Natural killer cell treated with Interleukin-12 subunit alpha and Interleukin-12 subunit beta and Interleukin-15 and Interleukin-18, amount 100 ng/mL, for 72 hours (primary cell): ENCODE results near the gene PACSIN1. TPM values are rescaled to one million over a fixed set of nuclear protein-coding genes. Genes with fewer than 3 reads are reported as not detected.
A peak's percentile ranks its signal among the peaks of the same experiment; 100 is the strongest.
"Not testable (repeated sequence)": the region's sequence is repeated elsewhere in the genome, so short reads cannot be mapped to it uniquely, and the experiment has no call there.

Experiments used
- ATAC-seq, 2 donors: fragments of 150-1000 bp; cut with Tn5 transposase in 1 of 2; sonication (Bioruptor Pico), chemical (Tn5 transposase) in 1 of 2; 2 replicates each; pipeline ENCODE4 v1.10.0; 2021
- DNase-seq: peaks from one replicate; pipeline ENCODE4 v3.0.0; 2022; ENCODE audit warnings: low spot score
- H3K27ac Mint-ChIP-seq, 2 donors: 1 replicate in 1 of 2; 2 replicates in 1 of 2; pipeline ENCODE4 v1.8.0; 2022; ENCODE audit warnings: mixed read lengths in 2 of 2, mild to moderate bottlenecking in 1 of 2, moderate library complexity in 1 of 2
- H3K27me3 Mint-ChIP-seq, 2 donors: 1 replicate in 1 of 2; 2 replicates in 1 of 2; pipeline ENCODE4 v1.8.0; 2022; ENCODE audit warnings: mixed read lengths in 2 of 2
- H3K36me3 Mint-ChIP-seq: one replicate; pipeline ENCODE4 v1.8.0; 2022; ENCODE audit warnings: mixed read lengths
- H3K4me1 Mint-ChIP-seq, 2 donors: 1 replicate in 1 of 2; 2 replicates in 1 of 2; pipeline ENCODE4 v1.8.0; 2022; ENCODE audit warnings: low read depth in 2 of 2, mixed read lengths in 2 of 2, mild to moderate bottlenecking in 1 of 2
- H3K4me3 Mint-ChIP-seq: one replicate; pipeline ENCODE4 v1.8.0; 2022; ENCODE audit warnings: mixed read lengths
- H3K9me3 Mint-ChIP-seq: 2 replicates; pipeline ENCODE4 v1.8.0; 2022; ENCODE audit warnings: mixed read lengths
- total RNA-seq, 2 donors: library from RNA; stranded (reverse); gene quantifications; one replicate each; pipeline ENCODE4 v1.2.3, GENCODE V29; 2022

PACSIN1 gene
- total RNA-seq, 2 donors from 2014 or later, result 0.19 TPM; not detected in 1

DNA sequence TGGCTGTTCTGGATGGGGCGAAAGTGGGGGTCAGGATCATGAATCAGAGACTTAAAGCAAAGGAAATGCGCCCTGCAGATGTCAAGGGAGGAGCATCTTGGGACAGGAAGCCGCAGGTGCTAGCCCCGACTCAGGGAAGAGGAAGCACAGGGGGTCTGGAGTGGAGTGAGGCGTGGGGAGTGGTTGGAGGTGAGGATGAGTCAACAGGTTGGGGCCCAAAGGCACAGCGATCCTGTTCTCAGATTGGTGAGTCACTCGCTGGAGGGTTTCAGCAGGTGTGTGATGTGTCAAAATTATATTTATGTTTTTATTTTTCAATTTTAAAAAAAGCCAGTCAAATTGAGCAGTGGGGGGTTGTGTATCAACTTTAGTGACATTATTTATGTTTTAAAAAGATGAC lies 19.0 kb downstream of the PACSIN1 start:
- Mint-ChIP-seq H3K9me3 (no peaks in the 10 kb centered on the region), H3K4me3 (peak overlapping the region; percentile 16), H3K27ac (peak overlapping the region; percentile 31 to 70), H3K27me3 (no peaks in the 10 kb centered on the region), H3K4me1 (peaks cover 16 to 19% of the 10 kb centered on the region in 2 donors), H3K36me3 (no peaks in the 10 kb centered on the region)
- ATAC-seq, result peak; percentile 78 to 81
- DNase-seq, result peak; percentile 68

DNA sequence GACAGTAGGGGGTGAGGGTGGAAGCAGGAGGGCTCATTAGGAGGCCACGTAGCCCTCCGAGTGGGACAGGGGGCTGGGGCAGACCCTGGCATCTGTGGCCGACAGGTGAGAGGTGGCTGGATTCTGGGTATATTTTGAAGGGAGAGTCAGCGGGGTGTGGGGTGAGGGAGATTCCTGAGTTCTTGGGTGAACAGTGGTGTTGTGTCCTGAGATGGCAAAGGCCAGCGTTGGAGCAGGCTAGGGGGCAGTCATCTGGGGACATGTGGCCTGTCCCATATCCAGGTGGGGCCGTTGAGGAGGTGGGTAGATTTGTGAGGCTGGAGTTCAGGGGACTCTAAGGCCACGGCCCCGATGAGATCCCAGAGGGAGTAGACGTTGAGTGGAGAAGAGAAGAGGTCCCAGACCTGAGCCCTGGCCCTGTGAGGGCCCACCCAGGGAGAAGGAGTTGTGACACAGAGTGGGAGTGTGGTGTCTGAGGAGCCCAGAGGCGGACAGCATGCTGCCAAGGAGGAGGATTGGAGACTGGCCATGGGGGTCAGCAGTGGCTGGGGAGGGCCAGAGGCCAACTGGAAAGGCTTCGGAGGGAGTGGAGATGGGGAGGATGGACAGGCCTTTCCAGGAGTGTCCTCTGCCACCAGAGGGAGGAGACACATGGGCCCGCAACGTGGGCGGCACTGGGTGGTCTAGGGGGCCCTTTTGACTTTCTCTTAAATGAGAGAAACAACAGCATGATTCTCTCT lies 19.6 kb downstream of the PACSIN1 start:
- Mint-ChIP-seq H3K27me3 (no peaks in the 10 kb centered on the region), H3K9me3 (no peaks in the 10 kb centered on the region), H3K27ac (peak overlapping the region; percentile 31 to 70), H3K4me1 (peaks cover 16 to 19% of the 10 kb centered on the region in 2 donors), H3K36me3 (no peaks in the 10 kb centered on the region), H3K4me3 (peak overlapping the region; percentile 16)
- peak in 1 of 2 donors; percentile 3 for ATAC-seq
- no peak for DNase-seq

DNA sequence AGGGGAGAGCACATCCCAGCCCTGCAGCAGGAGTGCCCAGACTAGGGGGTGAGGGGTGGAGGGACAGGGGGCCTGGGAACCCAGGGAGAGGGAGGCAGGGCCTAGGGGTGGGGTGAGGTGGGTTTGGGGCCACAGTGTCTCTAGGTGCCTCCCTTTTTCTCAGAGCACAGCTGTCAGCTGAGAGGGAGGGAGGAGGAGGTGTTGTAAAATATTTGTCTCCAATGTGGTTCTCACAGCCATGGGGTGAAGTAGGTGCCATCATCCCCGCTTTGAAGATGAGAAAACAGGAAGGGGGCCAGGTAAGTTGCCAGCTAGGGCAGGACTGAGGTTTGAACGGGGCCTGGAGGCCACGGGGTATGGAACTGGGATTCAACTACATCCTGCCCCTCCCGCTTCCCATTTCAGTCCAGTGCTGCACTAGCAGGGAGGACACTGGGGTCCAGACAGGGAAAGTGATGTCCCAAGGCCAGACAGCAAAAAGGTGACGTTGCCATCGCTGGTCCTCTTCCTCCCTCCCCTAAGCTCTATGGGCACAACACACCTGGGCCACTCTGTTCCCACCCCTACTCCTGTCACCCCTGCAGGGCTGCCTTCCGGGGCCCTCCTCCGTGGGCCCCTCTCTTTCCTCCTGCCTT lies 20.3 kb downstream of the PACSIN1 start:
- Mint-ChIP-seq H3K9me3 (no peaks in the 10 kb centered on the region), H3K4me3 (no peak overlapping the region), H3K36me3 (no peaks in the 10 kb centered on the region), H3K27ac (no peak overlapping the region), H3K4me1 (peaks cover 16 to 19% of the 10 kb centered on the region in 2 donors), H3K27me3 (no peaks in the 10 kb centered on the region)
- ATAC-seq (no peak), DNase-seq (no peak)

DNA sequence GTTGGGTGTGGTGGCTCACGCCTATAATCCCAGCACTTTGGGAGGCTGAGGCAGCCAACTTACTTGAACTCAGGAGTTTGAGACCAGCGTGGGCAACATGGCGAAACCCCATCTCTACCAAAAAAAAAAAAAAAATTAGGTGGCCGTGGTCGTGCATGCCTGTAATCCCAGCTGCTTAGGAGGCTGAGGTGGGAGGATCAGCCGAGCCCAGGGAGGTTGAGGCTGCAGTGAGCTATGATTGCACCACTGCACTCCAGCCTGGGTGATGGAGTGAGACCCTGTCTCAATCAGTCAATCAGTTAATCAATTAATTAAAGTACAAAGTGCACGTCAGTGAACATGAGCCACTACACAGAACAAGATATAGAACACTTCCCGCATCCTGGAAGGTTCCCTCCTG lies 21.0 kb downstream of the PACSIN1 start:
- ATAC-seq, H3K27me3 Mint-ChIP-seq, H3K36me3 Mint-ChIP-seq, H3K27ac Mint-ChIP-seq, H3K4me3 Mint-ChIP-seq, DNase-seq, H3K9me3 Mint-ChIP-seq: not testable (repeated sequence)
- H3K4me1 Mint-ChIP-seq, result peaks cover 16 to 19% of the 10 kb centered on the region in 2 donors

DNA sequence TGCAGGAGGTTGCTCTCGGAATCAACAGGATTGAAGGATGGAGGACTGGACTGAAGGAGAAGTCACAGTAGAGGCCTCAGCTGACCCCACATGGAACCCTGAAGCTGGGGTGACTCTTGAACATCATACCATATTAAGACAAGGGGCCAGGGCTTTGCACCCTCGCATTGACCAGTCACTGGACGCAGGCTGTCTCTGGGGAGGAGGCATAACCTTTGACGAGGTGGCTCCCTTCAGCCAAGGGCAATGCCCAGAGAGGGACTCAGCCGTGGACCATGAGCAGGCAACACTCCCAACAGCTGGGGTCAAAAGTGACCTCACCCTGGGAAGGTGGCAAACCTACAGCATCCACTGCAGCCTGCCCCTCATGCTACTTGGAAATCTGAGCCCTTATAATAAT lies 21.7 kb downstream of the PACSIN1 start:
- H3K27ac Mint-ChIP-seq, result no peak overlapping the region
- H3K4me1 Mint-ChIP-seq, result peaks cover 16 to 19% of the 10 kb centered on the region in 2 donors
- no peak overlapping the region for H3K4me3 Mint-ChIP-seq
- no peaks in the 10 kb centered on the region for H3K9me3 Mint-ChIP-seq
- no peaks in the 10 kb centered on the region for H3K36me3 Mint-ChIP-seq
- DNase-seq (no peak), ATAC-seq (no peak)
- no peaks in the 10 kb centered on the region for H3K27me3 Mint-ChIP-seq

DNA sequence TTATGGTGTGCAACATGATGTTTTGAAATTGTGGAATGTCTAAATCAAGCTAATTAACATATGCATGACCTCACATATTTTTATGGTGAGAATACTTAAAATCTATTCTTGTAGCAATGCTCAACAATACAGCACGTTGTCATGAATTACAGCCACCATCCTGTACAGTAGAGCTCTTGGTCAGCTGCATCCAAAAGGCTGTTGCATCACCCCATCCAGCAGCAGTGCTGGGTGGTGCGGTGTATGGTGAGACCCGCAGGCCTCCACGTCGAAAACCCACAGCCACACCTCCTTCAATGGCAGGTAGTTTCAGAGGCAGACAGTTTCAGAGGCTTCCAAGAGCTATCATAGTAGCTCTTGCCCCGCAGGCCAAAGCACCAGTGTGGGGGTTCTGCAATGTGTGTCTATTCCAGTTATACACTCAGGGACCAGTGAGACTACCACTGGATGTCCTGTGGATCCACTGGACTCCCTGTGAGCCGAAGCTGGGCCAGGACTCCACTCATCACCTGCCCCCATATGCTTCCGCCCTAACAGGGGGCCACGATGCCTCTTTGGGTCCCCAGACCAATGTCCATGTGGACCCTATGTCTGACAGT lies 23.4 kb downstream of the PACSIN1 start:
- Mint-ChIP-seq H3K4me3 (no peak overlapping the region), H3K4me1 (peaks cover 12 to 15% of the 10 kb centered on the region in 2 donors), H3K27me3 (no peaks in the 10 kb centered on the region), H3K27ac (no peak overlapping the region), H3K36me3 (no peaks in the 10 kb centered on the region), H3K9me3 (no peaks in the 10 kb centered on the region)
- DNase-seq (no peak), ATAC-seq (no peak)

DNA sequence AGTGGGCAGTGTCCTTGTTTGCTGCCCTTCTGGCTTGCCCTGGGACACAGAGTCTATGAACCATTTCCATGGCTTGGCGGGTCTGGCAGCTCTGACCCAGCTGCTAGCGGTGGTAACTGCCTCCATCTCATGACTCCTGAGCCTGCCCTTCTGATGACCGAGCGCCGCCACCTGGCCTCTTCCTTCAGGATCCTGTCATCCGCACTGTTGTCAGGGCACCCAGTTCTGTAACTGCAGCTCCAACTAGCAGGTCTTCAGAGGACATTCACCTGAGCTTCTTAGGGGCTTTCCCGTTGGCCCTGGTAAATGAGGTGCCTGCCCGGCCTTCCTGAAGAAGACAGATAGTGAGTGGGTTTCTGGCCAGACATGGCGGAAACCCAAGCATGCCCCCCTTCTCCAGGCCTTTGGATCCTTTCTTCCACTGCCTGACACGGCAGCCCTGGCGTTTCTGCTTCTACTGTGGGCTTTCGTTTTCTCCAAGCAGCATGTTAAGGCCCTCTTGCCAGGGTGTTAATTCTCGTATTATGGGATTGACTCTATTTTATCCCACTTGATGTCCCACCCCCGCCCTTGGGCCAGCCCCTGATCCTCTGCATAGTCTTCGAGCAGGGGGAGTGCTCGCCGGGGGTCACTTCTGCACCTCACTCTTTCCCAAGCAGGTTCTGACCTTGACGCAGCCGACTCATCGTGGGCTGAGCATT lies 24.7 kb downstream of the PACSIN1 start:
- Mint-ChIP-seq H3K4me3 (no peak overlapping the region), H3K27ac (no peak overlapping the region)

DNA sequence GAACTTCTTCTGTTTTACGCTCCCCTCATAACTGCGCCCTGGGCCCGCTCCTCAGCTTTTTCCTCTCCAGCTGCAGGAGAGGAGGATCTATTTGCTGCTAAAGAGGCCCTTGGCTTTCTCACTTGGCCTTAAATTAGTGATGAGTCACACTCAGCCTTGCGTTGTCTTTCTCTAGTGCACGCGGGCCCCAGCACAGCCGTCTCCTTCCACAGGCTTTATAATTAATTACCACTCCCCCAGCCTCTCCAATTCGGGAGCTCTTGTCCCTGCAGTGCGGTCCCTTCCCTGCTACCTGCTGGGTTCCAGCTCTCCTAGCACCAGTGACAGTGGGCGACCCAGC lies 25.2 kb downstream of the PACSIN1 start:
- H3K4me3 Mint-ChIP-seq, result no peak overlapping the region
- no peaks in the 10 kb centered on the region for H3K27me3 Mint-ChIP-seq
- H3K9me3 Mint-ChIP-seq, result no peaks in the 10 kb centered on the region
- H3K36me3 Mint-ChIP-seq, result no peaks in the 10 kb centered on the region
- H3K4me1 Mint-ChIP-seq, result no peaks in the 10 kb centered on the region
- no peak for DNase-seq
- no peak overlapping the region for H3K27ac Mint-ChIP-seq
- no peak for ATAC-seq

More for the DNA sequence above, 24.7 kb downstream of the PACSIN1 start:
- Mint-ChIP-seq H3K27me3 (no peaks in the 10 kb centered on the region), H3K36me3 (no peaks in the 10 kb centered on the region), H3K9me3 (no peaks in the 10 kb centered on the region), H3K4me1 (peaks cover 0 to 2% of the 10 kb centered on the region in 2 donors)
- ATAC-seq, result no peak
- no peak for DNase-seq

DNA sequence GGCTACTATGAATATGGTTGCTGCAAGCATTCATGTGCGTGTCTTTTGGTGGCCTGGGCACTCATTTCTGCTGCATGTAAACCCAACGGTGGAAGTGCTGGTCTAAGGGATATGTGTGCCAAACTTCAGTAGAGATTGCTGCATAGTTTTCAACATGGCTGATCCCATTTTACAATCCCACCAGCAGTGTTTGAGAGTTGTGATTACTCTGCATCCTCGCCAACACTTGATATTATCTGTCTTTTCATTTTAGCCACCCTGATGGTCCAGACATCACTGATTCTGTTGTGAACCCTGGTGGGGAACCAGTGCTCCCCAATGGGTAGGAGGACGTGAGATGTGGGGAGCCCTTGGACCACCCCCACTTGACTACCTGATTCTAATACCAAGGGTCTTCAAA lies 27.5 kb downstream of the PACSIN1 start:
- Mint-ChIP-seq H3K4me1 (no peaks in the 10 kb centered on the region), H3K36me3 (no peaks in the 10 kb centered on the region), H3K27me3 (no peaks in the 10 kb centered on the region), H3K4me3 (no peak overlapping the region), H3K27ac (no peak overlapping the region), H3K9me3 (no peaks in the 10 kb centered on the region)
- ATAC-seq (no peak), DNase-seq (no peak)

DNA sequence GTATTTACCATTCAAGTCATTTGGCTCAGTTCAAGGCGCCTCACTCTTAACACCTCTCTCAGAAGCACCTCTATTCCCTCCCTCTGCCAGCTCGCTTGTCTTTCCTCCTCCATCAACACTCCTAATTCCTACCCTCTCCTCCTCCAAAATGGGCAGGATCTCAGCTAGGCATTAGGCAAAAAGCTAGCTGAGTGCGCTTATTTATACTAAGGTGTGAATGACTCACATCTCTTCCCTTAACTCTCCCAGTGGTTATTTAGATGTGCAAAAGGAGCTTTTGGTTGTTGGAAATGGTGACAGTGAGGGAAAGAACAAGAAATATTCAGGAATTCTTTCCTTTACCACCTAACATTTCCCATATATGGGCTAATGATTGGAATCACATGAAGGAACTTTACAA lies 29.1 kb downstream of the PACSIN1 start:
- ATAC-seq (no peak), DNase-seq (no peak)
- no peaks in the 10 kb centered on the region for H3K9me3 Mint-ChIP-seq
- no peaks in the 10 kb centered on the region for H3K27me3 Mint-ChIP-seq
- H3K4me3 Mint-ChIP-seq, result no peak overlapping the region
- no peaks in the 10 kb centered on the region for H3K36me3 Mint-ChIP-seq
- H3K27ac Mint-ChIP-seq, result no peak overlapping the region
- no peaks in the 10 kb centered on the region for H3K4me1 Mint-ChIP-seq

DNA sequence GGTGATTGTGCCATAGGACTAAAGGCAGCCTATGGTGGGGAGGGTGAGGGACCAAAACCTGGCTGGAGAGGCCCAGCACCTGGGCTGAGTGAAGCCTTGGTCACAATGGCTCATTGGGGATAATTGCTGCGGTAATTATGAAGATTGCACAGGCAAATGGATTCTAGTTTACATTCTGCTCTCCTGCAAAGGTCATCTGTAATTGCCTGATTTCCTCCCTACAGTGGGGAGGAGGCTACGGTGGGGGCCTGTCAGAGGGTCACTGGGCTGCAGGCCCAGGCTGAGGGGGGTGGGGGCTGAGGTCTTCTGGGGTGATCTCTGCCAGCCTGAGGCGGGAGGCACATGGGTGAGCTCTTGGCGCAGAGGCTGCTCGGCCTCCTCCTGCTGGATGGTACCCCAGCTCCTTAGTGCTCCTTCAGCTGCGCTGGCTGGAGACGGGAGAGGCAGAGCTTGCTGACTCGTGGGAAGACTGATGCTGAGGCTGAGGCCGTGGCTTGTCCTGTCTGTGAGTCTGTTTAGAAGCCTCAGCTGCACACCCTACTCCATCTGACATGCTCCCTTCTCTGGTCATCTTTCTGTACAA lies 30.3 kb downstream of the PACSIN1 start:
- DNase-seq, result no peak
- Mint-ChIP-seq H3K9me3 (no peaks in the 10 kb centered on the region), H3K27ac (no peak overlapping the region), H3K36me3 (no peaks in the 10 kb centered on the region), H3K4me3 (no peak overlapping the region), H3K4me1 (no peaks in the 10 kb centered on the region), H3K27me3 (no peaks in the 10 kb centered on the region)
- no peak for ATAC-seq

DNA sequence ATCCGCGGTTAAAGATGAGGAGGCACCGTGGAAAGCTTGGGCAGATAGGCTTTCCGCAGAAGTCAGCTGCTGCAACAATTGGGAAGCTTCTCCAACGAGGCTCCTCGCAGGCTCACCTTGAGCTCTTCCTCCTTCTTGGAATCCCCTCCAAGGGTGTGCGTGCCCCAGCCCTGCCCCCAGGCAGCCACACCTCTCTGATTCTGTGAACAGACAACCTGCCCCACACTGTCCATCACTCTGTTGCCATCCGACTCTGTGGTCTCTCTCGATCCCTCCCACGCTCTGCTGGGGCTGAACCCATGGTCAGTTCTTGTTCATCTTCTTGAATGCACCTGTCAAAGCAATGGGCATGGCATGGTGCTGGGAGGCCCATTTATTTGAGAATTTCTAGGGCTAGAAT lies 31.5 kb downstream of the PACSIN1 start:
- Mint-ChIP-seq H3K4me3 (no peak overlapping the region), H3K36me3 (no peaks in the 10 kb centered on the region), H3K27ac (no peak overlapping the region), H3K4me1 (no peaks in the 10 kb centered on the region), H3K9me3 (no peaks in the 10 kb centered on the region), H3K27me3 (no peaks in the 10 kb centered on the region)
- ATAC-seq (no peak), DNase-seq (no peak)

DNA sequence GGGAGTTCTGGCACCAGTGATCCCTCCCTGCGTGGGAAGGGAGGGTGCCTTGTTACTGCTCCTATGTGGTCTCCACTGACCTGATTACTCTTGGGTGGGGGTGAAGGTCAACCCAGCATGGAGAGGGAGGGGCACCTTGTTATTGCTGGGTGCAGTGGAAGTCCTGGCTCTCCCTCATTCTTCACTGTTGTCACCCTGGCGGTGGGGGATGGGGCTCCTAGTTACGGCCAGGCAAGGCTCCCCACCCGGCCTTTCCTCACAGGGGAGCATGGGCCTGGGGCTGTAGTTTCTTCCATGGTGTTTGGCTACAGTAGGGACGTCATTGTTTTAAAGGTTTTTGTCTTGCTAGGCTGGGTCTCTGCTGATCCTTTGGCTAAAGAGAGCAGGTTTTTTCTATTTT lies 40.8 kb downstream of the PACSIN1 start:
- no peaks in the 10 kb centered on the region for H3K4me1 Mint-ChIP-seq
- peaks cover 0 to 6% of the 10 kb centered on the region in 2 donors for H3K27me3 Mint-ChIP-seq
- ATAC-seq, result no peak
- no peak for DNase-seq
- H3K27ac Mint-ChIP-seq, result no peak overlapping the region
- H3K36me3 Mint-ChIP-seq, result peaks cover 7% of the 10 kb centered on the region
- H3K9me3 Mint-ChIP-seq, result no peaks in the 10 kb centered on the region
- H3K4me3 Mint-ChIP-seq, result no peak overlapping the region

DNA sequence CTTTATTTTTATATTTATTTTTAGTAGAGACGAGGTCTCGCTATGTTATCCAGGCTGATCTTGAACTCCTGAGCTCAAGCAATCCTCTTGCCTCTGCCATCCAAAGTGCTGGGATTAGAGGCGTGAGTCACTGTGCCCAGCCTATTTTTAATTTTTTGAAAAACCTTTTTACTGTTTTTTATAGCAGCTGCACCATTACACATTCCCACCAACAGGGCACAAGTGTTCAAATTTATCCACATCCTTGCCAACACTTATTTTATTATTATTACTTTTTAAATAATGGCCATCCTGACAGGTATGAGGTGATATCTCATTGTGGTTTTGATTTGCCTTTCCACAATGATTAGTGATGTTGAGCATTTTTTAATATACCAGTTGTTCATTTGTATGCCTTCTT lies 42.5 kb downstream of the PACSIN1 start:
- H3K27ac Mint-ChIP-seq, result no peak overlapping the region
- no peak for ATAC-seq
- H3K36me3 Mint-ChIP-seq, result peaks cover 7% of the 10 kb centered on the region
- H3K4me1 Mint-ChIP-seq, result no peaks in the 10 kb centered on the region
- H3K27me3 Mint-ChIP-seq, result peaks cover 0 to 6% of the 10 kb centered on the region in 2 donors
- DNase-seq, result no peak
- H3K4me3 Mint-ChIP-seq, result no peak overlapping the region
- H3K9me3 Mint-ChIP-seq, result no peaks in the 10 kb centered on the region
